ENCODE results near the gene SLC6A2. TPM values are rescaled to one million over a fixed set of nuclear protein-coding genes. Genes with fewer than 3 reads are reported as not detected.

The SLC6A2 gene
- not detected in 2 replicates for total RNA-seq

GRCh38 chr16:55655897-55656681 lies at the start of gene SLC6A2:
Gene SLC6A2, plus strand, starts transcription at chr16:55655988. Its CDS starts 707 bp downstream, at chr16:55656695.

Other genes with a start within 250 kb of the SLC6A2 start
- gene MMP2, start 176.8 kb upstream of the SLC6A2 start, total RNA-seq: 435 and 737 TPM in 2 replicates
- 0.77 and 5.7 TPM in 2 replicates for gene LPCAT2, start 146.9 kb upstream of the SLC6A2 start, total RNA-seq
- gene CAPNS2, start 89.3 kb upstream of the SLC6A2 start, total RNA-seq: not detected in 2 replicates
- 0.26 and 0.82 TPM in 2 replicates for gene CES1, start 177.1 kb downstream of the SLC6A2 start, total RNA-seq
- not detected in 2 replicates for gene CES5A, start 219.4 kb downstream of the SLC6A2 start, total RNA-seq